SU-DHL-6 (cell line): ENCODE data around the gene SLC25A1.

Experiments used
- H2AFZ ChIP-seq: fragments of 200-600 bp; sonication (generic); 2 replicates; pipeline ENCODE4 v1.6.1; 2014; ENCODE audit warnings: low read depth, mild to moderate bottlenecking, moderate library complexity, mixed read lengths, antibody characterized with exemption, low read length; ENCODE audit not compliant: severe bottlenecking
- H3F3A ChIP-seq: fragments of 200-600 bp; shearing (Covaris generic); 2 replicates; pipeline ENCODE4 v1.6.0; 2016; ENCODE audit warnings: antibody characterized with exemption, mild to moderate bottlenecking; ENCODE audit not compliant: insufficient read depth
- H3K27ac ChIP-seq: fragments of 200-600 bp; sonication (generic); 2 replicates; pipeline ENCODE4 v1.5.1; 2016; ENCODE audit warnings: low read depth, mild to moderate bottlenecking, low read length, moderate library complexity, mixed read lengths
- H3K27me3 ChIP-seq: fragments of 200-600 bp; sonication (generic), shearing (Covaris generic); 2 replicates; pipeline ENCODE4 v1.6.0; 2014; ENCODE audit warnings: mild to moderate bottlenecking, low read length
- H3K36me3 ChIP-seq: fragments of 200-600 bp; sonication (generic); 2 replicates; pipeline ENCODE4 v1.6.1; 2014; ENCODE audit warnings: mild to moderate bottlenecking, low read length, mixed read lengths
- H3K4me2 ChIP-seq: fragments of 300-600, 200-600 bp; shearing (Covaris generic), sonication (generic); 2 replicates; pipeline ENCODE4 v1.6.0; 2014; ENCODE audit warnings: low read length, low read depth, mild to moderate bottlenecking; ENCODE audit not compliant: poor library complexity, severe bottlenecking
- H3K4me3 ChIP-seq: fragments of 200-600 bp; sonication (generic); 2 replicates; pipeline ENCODE4 v1.5.1; 2014; ENCODE audit warnings: antibody characterized with exemption, low read length, mild to moderate bottlenecking, mixed read lengths; ENCODE audit not compliant: insufficient read depth, poor library complexity, severe bottlenecking
- H3K79me2 ChIP-seq: fragments of 200-600 bp; sonication (generic); 2 replicates; pipeline ENCODE4 v1.6.1; 2014; ENCODE audit warnings: mild to moderate bottlenecking, low read length, moderate library complexity; ENCODE audit not compliant: insufficient read depth
- H3K9ac ChIP-seq: fragments of 200-600 bp; sonication (generic); 2 replicates; pipeline ENCODE4 v1.7.0; 2014; ENCODE audit warnings: mild to moderate bottlenecking, low read length
- H3K9me2 ChIP-seq: fragments of 200-600 bp; sonication (generic); replicated peaks from 2 replicates; pipeline ENCODE4 v1.6.1; 2014; ENCODE audit warnings: low read length; ENCODE audit not compliant: insufficient read depth
- H3K9me3 ChIP-seq: fragments of 200-600 bp; sonication (generic); 2 replicates; pipeline ENCODE4 v1.6.1; 2014; ENCODE audit warnings: low read length, mixed read lengths; ENCODE audit not compliant: insufficient read depth
- H4K20me1 ChIP-seq: fragments of 200-600 bp; sonication (generic); 2 replicates; pipeline ENCODE4 v1.6.1; 2014; ENCODE audit warnings: low read depth, mild to moderate bottlenecking, antibody characterized with exemption, low read length, moderate library complexity, mixed read lengths
- CTCF ChIP-seq: fragments of 200-600 bp; sonication (generic); IDR thresholded peaks from one replicate; pipeline ENCODE4 v1.5.1; 2017; ENCODE audit warnings: antibody characterized with exemption, mild to moderate bottlenecking, low read length, moderate library complexity; ENCODE audit not compliant: insufficient read depth, poor library complexity, severe bottlenecking
- EZH2phosphoT487 ChIP-seq: fragments of 200-600 bp; sonication (generic), shearing (Covaris generic); conservative IDR thresholded peaks from 2 replicates; pipeline ENCODE4 v1.6.1; 2018; ENCODE audit warnings: mild to moderate bottlenecking, antibody characterized with exemption, low read length, moderate library complexity, mixed read lengths

Gene SLC25A1

GRCh38 chr22:19147195-19147780 is 31.2 kb downstream of the SLC25A1 start:
- no peak overlapping the region for H3K4me2 ChIP-seq
- no peaks in the 10 kb centered on the region for H4K20me1 ChIP-seq
- H3K4me3 ChIP-seq, result no peak overlapping the region
- no peak overlapping the region for H3K27ac ChIP-seq
- peaks cover 13% of the 10 kb centered on the region for H3K79me2 ChIP-seq
- no peaks in the 10 kb centered on the region for H3K27me3 ChIP-seq
- H3F3A ChIP-seq, result no peaks in the 10 kb centered on the region
- no peaks in the 10 kb centered on the region for H3K9me2 ChIP-seq
- H3K36me3 ChIP-seq, result no peaks in the 10 kb centered on the region
- H3K9ac ChIP-seq, result no peak overlapping the region
- H2AFZ ChIP-seq, result no peak overlapping the region
- no peaks in the 10 kb centered on the region for H3K9me3 ChIP-seq
- TF ChIP-seq EZH2phosphoT487 (no peak), CTCF (no peak)

- H4K20me1 ChIP-seq, result no peaks in the 10 kb centered on the region
- H3K27ac ChIP-seq, result no peak overlapping the region
- no peak overlapping the region for H3K4me2 ChIP-seq
- H3K4me3 ChIP-seq, result no peak overlapping the region
- no peaks in the 10 kb centered on the region for H3K9me3 ChIP-seq
- H3F3A ChIP-seq, result no peaks in the 10 kb centered on the region
- H3K9me2 ChIP-seq, result no peaks in the 10 kb centered on the region
- H3K27me3 ChIP-seq, result no peaks in the 10 kb centered on the region
- H3K79me2 ChIP-seq, result peaks cover 13% of the 10 kb centered on the region
- TF ChIP-seq CTCF (no peak), EZH2phosphoT487 (no peak)
- H2AFZ ChIP-seq, result no peak overlapping the region
- H3K9ac ChIP-seq, result no peak overlapping the region
- H3K36me3 ChIP-seq, result no peaks in the 10 kb centered on the region
These were observed 32.1 kb downstream of the SLC25A1 start for GRCh38 chr22:19146215-19146968.

GRCh38 chr22:19143967-19144400 is 34.6 kb downstream of the SLC25A1 start:
- no peaks in the 10 kb centered on the region for H3K9me3 ChIP-seq
- peak overlapping the region; percentile 72 for H3K4me2 ChIP-seq
- no peak overlapping the region for H3K27ac ChIP-seq
- H3K27me3 ChIP-seq, result no peaks in the 10 kb centered on the region
- peak overlapping the region; percentile 92 for H3K4me3 ChIP-seq
- H3K79me2 ChIP-seq, result peaks cover 13% of the 10 kb centered on the region
- H3K9ac ChIP-seq, result peak overlapping the region; percentile 87
- TF ChIP-seq EZH2phosphoT487, result no peak
- TF ChIP-seq CTCF, result no peak
- H3F3A ChIP-seq, result no peaks in the 10 kb centered on the region
- no peaks in the 10 kb centered on the region for H4K20me1 ChIP-seq
- no peaks in the 10 kb centered on the region for H3K9me2 ChIP-seq
- no peak overlapping the region for H2AFZ ChIP-seq
- H3K36me3 ChIP-seq, result no peaks in the 10 kb centered on the region
